NT2/D1 (cell line): ENCODE data around the gene NUBP1.

Experiments
- SUZ12 ChIP-seq: IDR thresholded peaks from 2 replicates; pipeline ENCODE4 v1.6.1; 2011; ENCODE audit not compliant: insufficient read length, insufficient read depth; ENCODE audit errors: extremely low read depth
- YY1 ChIP-seq: IDR thresholded peaks from 2 replicates; pipeline ENCODE4 v1.6.1; 2011; ENCODE audit not compliant: insufficient read length, insufficient read depth
- ZNF274 ChIP-seq: IDR thresholded peaks from 2 replicates; pipeline ENCODE4 v1.6.1; 2011; ENCODE audit warnings: mild to moderate bottlenecking, low read depth, low read length

DNA sequence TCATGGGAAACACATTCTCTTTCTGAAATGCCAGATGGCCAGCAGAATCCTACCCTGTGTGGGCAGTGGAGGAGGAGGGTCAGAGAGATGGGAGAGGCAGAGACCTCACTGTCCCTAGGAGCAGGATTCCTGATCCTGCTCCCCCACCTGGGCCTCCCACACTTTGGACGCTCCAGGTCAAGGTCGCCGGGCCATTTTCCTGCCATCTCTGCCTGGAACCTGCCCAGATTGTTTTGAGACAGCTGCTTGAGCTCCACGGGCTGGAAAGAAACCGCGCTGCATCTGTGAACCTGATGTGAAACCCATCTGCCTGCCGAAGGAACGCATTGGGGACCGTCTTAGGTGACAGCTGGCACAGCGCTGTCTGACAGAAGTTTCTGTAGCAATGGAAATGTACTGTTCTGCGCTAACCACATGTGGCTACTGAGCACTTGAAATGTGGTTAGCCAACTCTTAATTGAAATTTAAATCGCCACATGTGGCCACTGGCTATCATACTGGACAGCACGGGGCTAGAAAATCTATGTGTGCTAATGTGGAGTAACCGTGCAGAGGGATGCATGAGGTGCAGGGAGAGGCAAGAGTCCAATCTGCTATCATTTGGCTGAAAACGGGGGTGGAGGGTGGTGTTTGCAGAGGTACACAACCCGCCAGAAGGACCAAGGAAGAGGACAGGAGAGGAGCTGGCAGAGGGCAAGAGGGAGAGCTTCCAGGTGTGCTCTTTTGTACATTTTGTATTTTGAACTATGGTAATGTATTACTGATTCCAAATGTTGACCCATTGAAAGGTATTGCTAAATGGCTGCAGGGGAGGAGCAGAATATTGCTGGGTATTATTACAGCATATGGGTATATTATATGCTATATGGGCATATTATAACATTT lies 15.4 kb upstream of the NUBP1 start:
- TF ChIP-seq YY1 (no peak), ZNF274 (no peak), SUZ12 (no peak)
